GM20000 (cell line): ENCODE measurements around the gene SOCS1.

Experiments
- DNase-seq: peaks from one replicate; pipeline ENCODE4 v3.0.0; 2012; ENCODE audit warnings: low spot score
- TF ChIP-seq, protein P1 (sequence below): IDR thresholded peaks from 2 replicates; pipeline ENCODE4 v1.5.1; 2012; ENCODE audit warnings: mild to moderate bottlenecking, control low read depth; ENCODE audit errors: extremely low read depth, missing control alignments

SOCS1 gene, protein sequence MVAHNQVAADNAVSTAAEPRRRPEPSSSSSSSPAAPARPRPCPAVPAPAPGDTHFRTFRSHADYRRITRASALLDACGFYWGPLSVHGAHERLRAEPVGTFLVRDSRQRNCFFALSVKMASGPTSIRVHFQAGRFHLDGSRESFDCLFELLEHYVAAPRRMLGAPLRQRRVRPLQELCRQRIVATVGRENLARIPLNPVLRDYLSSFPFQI

DNA sequence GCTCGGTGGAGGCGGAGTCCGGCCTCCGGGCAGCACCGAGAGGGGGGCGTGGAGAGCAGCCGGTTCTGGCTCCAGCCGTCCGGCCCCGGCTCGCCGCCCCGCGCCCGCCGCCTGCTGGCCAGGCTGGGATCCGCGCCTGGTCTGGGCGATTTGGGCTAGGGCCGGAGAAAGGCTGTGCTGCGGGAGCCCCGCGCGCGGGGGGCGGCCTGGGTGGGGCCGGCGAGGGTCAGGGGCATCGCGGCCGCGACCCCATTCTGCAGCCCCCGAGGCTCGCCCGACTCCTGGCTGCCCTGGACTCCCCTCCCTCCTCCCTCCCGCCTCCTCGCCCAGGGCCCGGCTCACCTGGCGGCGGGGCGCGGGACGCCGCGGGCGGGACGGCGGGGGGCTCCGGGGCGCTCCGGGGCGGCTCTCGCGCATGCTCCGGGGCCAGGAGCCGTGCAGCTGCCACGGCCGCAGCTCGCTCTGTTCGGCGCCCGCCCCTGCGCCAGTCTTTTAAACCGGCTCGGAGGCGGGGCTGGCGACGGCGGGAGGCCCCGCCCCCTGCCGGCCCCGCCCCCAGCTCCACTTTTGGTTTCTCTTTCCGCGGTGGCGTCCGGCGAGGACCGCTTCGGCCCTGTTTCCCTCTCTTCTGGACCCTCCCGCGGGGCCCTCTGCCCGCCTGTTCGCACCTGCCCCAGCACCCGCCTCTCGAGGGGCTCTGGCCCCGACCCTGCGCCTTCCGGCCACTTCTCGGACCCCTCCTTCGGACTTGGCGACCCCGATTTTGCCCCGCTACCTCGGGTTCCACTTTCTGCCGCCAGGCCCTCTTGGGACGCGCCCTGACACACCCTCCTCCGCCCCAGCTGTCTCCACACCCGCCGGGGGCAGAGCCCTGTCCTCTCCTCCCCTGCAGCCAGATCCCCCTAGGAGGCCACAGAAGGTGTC is at the start of gene SOCS1:
TSS of gene SOCS1 (minus strand) at position 468 of the 924 bp plus-strand sequence. CDS start 726 bp downstream, outside the sequence.
- DNase-seq = peak; percentile 96
- TF ChIP-seq, protein P1, sequence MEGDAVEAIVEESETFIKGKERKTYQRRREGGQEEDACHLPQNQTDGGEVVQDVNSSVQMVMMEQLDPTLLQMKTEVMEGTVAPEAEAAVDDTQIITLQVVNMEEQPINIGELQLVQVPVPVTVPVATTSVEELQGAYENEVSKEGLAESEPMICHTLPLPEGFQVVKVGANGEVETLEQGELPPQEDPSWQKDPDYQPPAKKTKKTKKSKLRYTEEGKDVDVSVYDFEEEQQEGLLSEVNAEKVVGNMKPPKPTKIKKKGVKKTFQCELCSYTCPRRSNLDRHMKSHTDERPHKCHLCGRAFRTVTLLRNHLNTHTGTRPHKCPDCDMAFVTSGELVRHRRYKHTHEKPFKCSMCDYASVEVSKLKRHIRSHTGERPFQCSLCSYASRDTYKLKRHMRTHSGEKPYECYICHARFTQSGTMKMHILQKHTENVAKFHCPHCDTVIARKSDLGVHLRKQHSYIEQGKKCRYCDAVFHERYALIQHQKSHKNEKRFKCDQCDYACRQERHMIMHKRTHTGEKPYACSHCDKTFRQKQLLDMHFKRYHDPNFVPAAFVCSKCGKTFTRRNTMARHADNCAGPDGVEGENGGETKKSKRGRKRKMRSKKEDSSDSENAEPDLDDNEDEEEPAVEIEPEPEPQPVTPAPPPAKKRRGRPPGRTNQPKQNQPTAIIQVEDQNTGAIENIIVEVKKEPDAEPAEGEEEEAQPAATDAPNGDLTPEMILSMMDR = peak; percentile 84

DNA sequence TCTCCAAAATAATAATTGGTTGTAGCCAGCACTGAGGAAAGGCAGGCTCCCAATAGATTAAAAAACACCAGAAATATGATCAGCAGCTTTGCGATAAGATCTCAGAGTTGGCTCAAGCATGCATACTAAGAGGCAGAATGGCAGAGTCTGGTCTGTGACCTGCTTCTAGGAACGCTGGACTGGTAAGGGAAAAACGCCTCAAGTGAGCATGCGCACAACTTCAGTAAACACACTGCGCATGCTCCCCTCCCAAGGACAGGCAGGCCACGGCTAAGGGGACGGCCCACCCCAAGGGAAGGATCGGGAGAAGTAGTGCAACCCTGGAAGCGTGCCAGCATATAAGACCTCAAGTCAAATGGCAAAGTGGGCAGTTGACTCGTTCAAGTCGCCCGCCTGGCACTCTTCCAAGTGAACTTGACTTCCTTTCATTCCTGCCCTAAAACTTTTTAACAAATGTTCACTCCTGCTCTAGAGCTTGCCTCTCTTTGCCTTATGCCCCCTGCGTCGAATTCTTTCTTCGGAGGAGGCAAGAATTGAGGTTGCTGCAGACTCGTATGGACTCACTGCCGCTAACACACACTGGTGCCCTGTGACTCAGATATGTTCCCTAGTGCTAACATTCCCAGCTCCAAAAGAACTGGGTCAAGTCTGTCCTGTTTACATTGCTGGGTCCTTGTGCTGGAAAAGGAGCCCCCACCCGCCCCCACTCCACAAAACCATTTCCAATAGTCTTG is 47.6 kb upstream of the SOCS1 start:
- TF ChIP-seq, protein P1 = no peak
- no peak for DNase-seq

DNA sequence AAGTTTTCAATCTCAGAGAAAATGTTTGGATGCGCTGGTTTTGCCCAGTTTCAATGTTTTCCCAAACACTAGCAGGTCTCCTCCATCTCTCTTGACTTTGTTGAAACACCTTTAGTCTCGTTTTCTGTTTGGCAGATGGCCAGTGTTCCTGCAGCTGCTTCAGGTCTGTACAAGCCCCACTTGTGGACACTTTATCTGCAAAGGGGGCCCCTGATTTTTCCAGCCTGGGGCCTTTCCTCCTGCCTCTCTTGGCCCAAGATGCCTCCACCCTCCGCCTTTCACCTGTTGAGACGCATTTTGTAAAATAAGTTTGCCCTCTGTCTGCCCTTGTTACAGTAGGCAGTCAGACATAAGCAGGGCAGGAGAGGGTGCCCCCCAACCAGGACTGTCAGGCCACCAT is 47.0 kb upstream of the SOCS1 start:
- no peak for DNase-seq
- TF ChIP-seq, protein P1 = no peak

DNA sequence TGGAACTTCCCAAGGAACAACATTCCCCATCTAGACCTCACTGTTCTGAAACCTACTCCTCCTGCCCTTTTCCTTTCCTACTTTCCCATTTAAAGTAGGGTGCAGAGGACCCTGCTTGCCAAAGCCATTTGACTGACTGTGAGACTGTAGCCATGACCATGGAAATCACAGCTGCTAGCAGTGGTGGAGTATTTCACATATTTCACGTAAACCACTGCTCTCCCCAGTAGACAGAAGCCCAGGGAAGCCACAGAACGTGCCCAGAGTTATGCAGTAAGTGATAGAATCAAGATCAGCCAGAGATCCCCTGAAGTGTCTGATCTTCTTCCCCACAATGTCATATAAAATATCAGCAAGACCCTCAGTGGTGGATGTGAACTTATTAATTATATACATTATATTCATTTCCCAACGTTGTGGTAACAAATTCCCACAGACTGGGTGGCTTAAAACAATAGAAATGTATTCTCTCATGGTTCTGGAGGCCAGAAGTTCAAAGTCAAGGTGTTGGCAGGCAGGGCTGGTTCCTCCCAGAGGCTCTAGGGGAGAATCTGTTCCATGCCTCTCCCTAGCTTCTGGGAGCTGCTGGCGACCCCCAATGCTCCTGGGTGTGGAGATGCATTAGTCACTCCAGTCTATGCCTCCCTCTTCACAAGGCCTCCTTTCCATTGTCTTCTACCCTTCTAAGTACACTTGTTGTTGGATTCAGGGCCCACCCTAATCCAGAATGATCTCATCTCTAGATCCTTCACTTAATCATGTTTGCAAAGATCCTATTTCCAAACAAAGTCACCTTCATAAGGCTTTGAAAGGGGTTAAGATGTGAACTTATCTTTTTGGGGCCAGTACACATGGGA is 45.9 kb upstream of the SOCS1 start:
- DNase-seq = no peak
- TF ChIP-seq, protein P1 = no peak

DNA sequence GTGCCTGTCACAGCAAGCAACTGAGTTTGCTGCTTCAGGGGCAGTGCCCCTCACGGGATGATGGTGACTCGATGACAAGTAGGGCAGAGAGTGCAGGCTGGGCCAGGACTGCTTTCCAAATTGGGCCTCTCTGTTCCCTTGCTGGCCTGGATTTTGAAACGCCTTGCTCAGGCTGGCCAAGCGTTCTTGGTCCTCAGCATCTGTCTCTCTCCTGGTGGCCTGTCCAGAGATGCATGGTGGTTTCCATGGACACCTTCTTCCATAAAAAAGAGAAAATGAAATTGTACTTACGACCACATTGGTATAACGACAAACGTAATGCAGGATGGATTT is 44.5 kb upstream of the SOCS1 start:
- DNase-seq = no peak
- TF ChIP-seq, protein P1 = no peak

DNA sequence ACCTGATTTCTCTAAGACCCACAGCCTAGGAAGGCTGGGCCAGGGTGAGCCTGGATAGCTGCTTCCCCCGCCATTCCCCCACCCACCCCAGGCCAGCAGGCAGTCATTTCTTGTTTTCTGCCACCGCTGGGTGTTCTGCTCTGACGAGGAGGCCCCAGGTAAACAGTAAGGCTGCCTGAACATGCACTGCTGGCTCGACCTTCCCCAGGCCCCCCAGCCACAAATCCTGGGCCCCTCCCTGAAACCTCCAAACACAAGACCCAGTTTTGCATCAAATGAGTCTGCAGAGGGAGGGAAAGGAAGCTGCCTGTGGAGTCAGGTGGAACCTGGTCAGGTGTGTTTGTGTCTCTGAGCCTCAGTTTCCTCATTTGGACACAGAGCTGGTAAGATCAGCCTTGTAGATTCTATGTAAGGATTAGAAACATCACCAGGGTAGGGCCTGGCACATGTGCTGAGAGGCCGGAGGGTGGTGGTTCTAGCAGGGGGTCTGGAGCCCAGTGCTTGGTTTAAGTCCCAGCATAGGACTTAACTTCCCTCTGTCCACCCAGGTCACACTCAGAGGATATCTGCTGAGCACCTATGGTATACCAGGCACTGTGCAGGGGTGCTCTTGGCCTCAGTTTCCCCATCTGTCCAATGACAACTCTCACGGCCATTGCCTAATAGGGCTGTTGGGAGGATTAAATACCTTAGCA is 44.0 kb upstream of the SOCS1 start:
- no peak for DNase-seq
- TF ChIP-seq, protein P1 = no peak

DNA sequence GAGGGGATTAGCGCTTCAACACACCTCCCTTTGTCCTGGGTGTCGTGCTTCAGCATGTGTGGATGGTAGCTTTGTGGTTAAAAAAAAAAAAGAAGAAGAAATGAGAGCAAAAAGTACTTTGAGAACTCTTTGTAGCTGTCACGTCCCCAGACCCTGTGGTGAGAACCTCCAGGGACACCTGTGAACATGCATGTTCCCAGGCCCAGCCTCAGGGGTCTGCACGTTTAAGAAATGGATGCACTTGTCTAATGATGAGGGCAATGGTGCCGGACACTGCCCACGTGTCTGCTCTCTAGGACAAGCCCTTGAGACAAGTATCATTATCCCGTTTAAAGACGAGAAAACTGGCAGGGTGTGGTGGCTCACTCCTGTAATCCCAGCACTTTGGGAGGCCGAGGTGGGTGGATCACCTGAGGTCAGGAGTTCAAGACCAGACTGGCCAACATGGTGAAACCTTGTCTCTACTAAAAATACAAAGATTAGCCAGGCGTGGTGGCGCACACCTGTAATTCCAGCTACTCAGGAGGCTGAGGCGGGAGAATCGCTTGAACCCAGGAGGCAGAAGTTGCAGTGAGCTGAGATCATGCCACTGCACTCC is 43.0 kb upstream of the SOCS1 start:
- DNase-seq = peak; percentile 49
